Measurements from ENCODE around the gene ZNF423.

Gene ZNF423

GRCh38 chr16:49542946-49543630 is 312.8 kb downstream of the ZNF423 start:
- DNase-seq = no peak

GRCh38 chr16:49542391-49542891 is 313.5 kb downstream of the ZNF423 start:
- DNase-seq = no peak

GRCh38 chr16:49540836-49541235 is 315.1 kb downstream of the ZNF423 start:
- DNase-seq = no peak

- no peak for DNase-seq
Observed at GRCh38 chr16:49539758-49540157, 316.2 kb downstream of the ZNF423 start.

GRCh38 chr16:49537924-49538459 is 317.9 kb downstream of the ZNF423 start:
- no peak for DNase-seq

GRCh38 chr16:49534901-49535610 is 320.9 kb downstream of the ZNF423 start:
- DNase-seq = no peak

GRCh38 chr16:49533422-49533821 is 322.5 kb downstream of the ZNF423 start:
- no peak for DNase-seq

GRCh38 chr16:49532873-49533272 is 323.0 kb downstream of the ZNF423 start:
- no peak for DNase-seq

GRCh38 chr16:49531931-49532840 is 323.7 kb downstream of the ZNF423 start:
- DNase-seq = no peak

GRCh38 chr16:49531425-49531824 is 324.5 kb downstream of the ZNF423 start:
- DNase-seq = no peak

GRCh38 chr16:49530427-49530970 is 325.4 kb downstream of the ZNF423 start:
- no peak for DNase-seq

GRCh38 chr16:49529411-49530045 is 326.4 kb downstream of the ZNF423 start:
- no peak for DNase-seq

GRCh38 chr16:49528866-49529288 is 327.0 kb downstream of the ZNF423 start:
- no peak for DNase-seq

GRCh38 chr16:49528060-49528865 is 327.6 kb downstream of the ZNF423 start:
- DNase-seq = no peak

GRCh38 chr16:49527611-49528010 is 328.3 kb downstream of the ZNF423 start:
- DNase-seq = no peak

GRCh38 chr16:49526860-49527365 is 329.0 kb downstream of the ZNF423 start:
- no peak for DNase-seq

- no peak for DNase-seq
Observed at GRCh38 chr16:49524947-49525315, 331.0 kb downstream of the ZNF423 start.

- DNase-seq = no peak
Observed at GRCh38 chr16:49524216-49524946, 331.5 kb downstream of the ZNF423 start.

GRCh38 chr16:49523435-49524159 is 332.3 kb downstream of the ZNF423 start:
- DNase-seq = no peak
